IMR-90 (cell line): Measurements from ENCODE around the gene CD96. TPM values are rescaled to one million over a fixed set of nuclear protein-coding genes. Genes with fewer than 3 reads are reported as not detected.

ENCODE experiments used
- ATAC-seq: fragments of 200-7000 bp; cut with Tn5 transposase; 2 replicates; pipeline ENCODE4 v1.9.1; 2020; ENCODE audit warnings: low read depth, mild to moderate bottlenecking, moderate library complexity
- BruUV-seq: library from RNA; stranded (reverse); fragments of 400-500 nt; replicated peaks from 2 replicates; lab custom pipeline; 2021; lab: Mats Ljungman, UMichigan
- CTCF ChIA-PET: fragments of 300-600 bp; formaldehyde crosslinking; extraction: SDS; loops from one replicate; lab custom pipeline; 2021; ENCODE audit warnings: antibody characterized with exemption; lab: Yijun Ruan, JAX
- POLR2A ChIA-PET: fragments of 300-600 bp; sonication (Branson Sonifier 250); formaldehyde crosslinking; loops from one replicate; lab custom pipeline; 2022; ENCODE audit warnings: antibody characterized with exemption; ENCODE audit not compliant: unreplicated experiment; lab: Charles Lee
- DNase-seq: peaks from one replicate; pipeline ENCODE4 v3.0.0; 2013
- H2AFZ ChIP-seq: replicated peaks from 2 replicates; pipeline ENCODE3; 2013; ENCODE audit warnings: low read length, mild to moderate bottlenecking; ENCODE audit not compliant: poor library complexity
- H2AK5ac ChIP-seq: 2 replicates; pipeline ENCODE4 v1.6.1; 2013; ENCODE audit warnings: low read depth, low read length, inconsistent platforms
- H2AK9ac ChIP-seq: replicated peaks from 2 replicates; pipeline ENCODE3; 2013; ENCODE audit warnings: mild to moderate bottlenecking, low read depth, low read length, moderate library complexity; ENCODE audit not compliant: poor library complexity
- H2BK120ac ChIP-seq: 2 replicates; pipeline ENCODE4 v1.6.1; 2013; ENCODE audit warnings: low read depth, low read length, inconsistent platforms
- H2BK15ac ChIP-seq: 3 replicates; pipeline ENCODE4 v1.6.1; 2013; ENCODE audit warnings: low read depth, low read length, inconsistent platforms
- H2BK20ac ChIP-seq: 2 replicates; pipeline ENCODE4 v1.6.1; 2013; ENCODE audit warnings: low read depth, mild to moderate bottlenecking, inconsistent platforms, low read length, moderate library complexity
- H2BK5ac ChIP-seq: 2 replicates; pipeline ENCODE4 v1.6.1; 2013; ENCODE audit warnings: mild to moderate bottlenecking, low read depth, low read length, inconsistent platforms; ENCODE audit not compliant: poor library complexity, severe bottlenecking
- H3K14ac ChIP-seq: replicated peaks from 2 replicates; pipeline ENCODE4 v1.6.1; 2013; ENCODE audit warnings: low read depth, low read length, inconsistent platforms
- H3K18ac ChIP-seq: 2 replicates; pipeline ENCODE4 v1.6.1; 2013; ENCODE audit warnings: low read depth, low read length, control low read depth
- H3K23ac ChIP-seq: 2 replicates; pipeline ENCODE4 v1.6.1; 2013; ENCODE audit warnings: low read depth, low read length, inconsistent platforms
- H3K27ac ChIP-seq: 2 replicates; pipeline ENCODE4 v1.5.1; 2013; ENCODE audit warnings: mild to moderate bottlenecking, control low read depth, low read length; ENCODE audit not compliant: insufficient read depth
- H3K27me3 ChIP-seq: 2 replicates; pipeline ENCODE4 v1.6.1; 2013; ENCODE audit warnings: low read length; ENCODE audit not compliant: control insufficient read depth, insufficient read depth
- H3K36me3 ChIP-seq: 2 replicates; pipeline ENCODE4 v1.6.1; 2013; ENCODE audit warnings: low read length, mixed read lengths; ENCODE audit not compliant: control insufficient read depth, insufficient read depth
- H3K4ac ChIP-seq: 2 replicates; pipeline ENCODE4 v1.6.1; 2013; ENCODE audit warnings: low read depth, low read length, inconsistent platforms
- H3K4me1 ChIP-seq: 2 replicates; pipeline ENCODE4 v1.6.1; 2013; ENCODE audit warnings: low read length, mixed read lengths; ENCODE audit not compliant: control insufficient read depth, insufficient read depth
- H3K4me2 ChIP-seq: 2 replicates; pipeline ENCODE4 v1.6.1; 2013; ENCODE audit warnings: low read depth, mild to moderate bottlenecking, control low read depth, low read length, moderate library complexity
- H3K4me3 ChIP-seq: 2 replicates; pipeline ENCODE4 v1.5.1; 2013; ENCODE audit warnings: low read depth, mild to moderate bottlenecking, control low read depth, low read length, moderate library complexity; ENCODE audit not compliant: insufficient read depth
- H3K56ac ChIP-seq: 2 replicates; pipeline ENCODE4 v1.6.1; 2013; ENCODE audit warnings: low read length, inconsistent platforms; ENCODE audit not compliant: insufficient read depth; ENCODE audit errors: extremely low read depth
- H3K79me1 ChIP-seq, 2 experiments: 2 replicates each; pipeline ENCODE4 v1.6.1; 2013; ENCODE audit warnings: low read length in 2 of 2, inconsistent platforms in 1 of 2, low read depth in 1 of 2
- H3K9ac ChIP-seq: 2 replicates; pipeline ENCODE4 v1.6.1; 2013; ENCODE audit warnings: low read depth, low read length, control low read depth
- H3K9me1 ChIP-seq: 2 replicates; pipeline ENCODE4 v1.6.1; 2013; ENCODE audit warnings: low read length, inconsistent platforms; ENCODE audit not compliant: insufficient read depth
- H3K9me3 ChIP-seq: 2 replicates; pipeline ENCODE4 v1.6.1; 2013; ENCODE audit warnings: low read length; ENCODE audit not compliant: control insufficient read depth, insufficient read depth
- H4K20me1 ChIP-seq: 2 replicates; pipeline ENCODE4 v1.6.1; 2013; ENCODE audit warnings: low read length, inconsistent platforms; ENCODE audit not compliant: insufficient read depth
- H4K5ac ChIP-seq: 2 replicates; pipeline ENCODE4 v1.6.1; 2013; ENCODE audit warnings: mild to moderate bottlenecking, low read depth, low read length, control low read depth
- H4K8ac ChIP-seq, 2 experiments: 2 replicates each; pipeline ENCODE4 v1.6.1; 2013; ENCODE audit warnings: low read depth in 2 of 2, low read length in 2 of 2, control low read depth in 1 of 2, inconsistent platforms in 1 of 2
- H4K91ac ChIP-seq: 2 replicates; pipeline ENCODE4 v1.6.1; 2013; ENCODE audit warnings: low read depth, low read length, inconsistent platforms; ENCODE audit not compliant: insufficient read depth
- MAFK ChIP-seq: IDR thresholded peaks from 2 replicates; pipeline ENCODE4 v1.6.1; 2012; ENCODE audit warnings: low read depth, low read length, improper control_type of control experiment
- RFX5 ChIP-seq: IDR thresholded peaks from 2 replicates; pipeline ENCODE4 v1.8.0; 2012; ENCODE audit warnings: low read depth, mild to moderate bottlenecking, low read length, moderate library complexity
- WGBS, 2 experiments: methylation state at CpG; one replicate each; pipeline versions ENCODE4 v1.1.5 to v1.1.7; 2013; ENCODE audit warnings: missing lambda C conversion rate in 2 of 2; ENCODE audit not compliant: insufficient read length in 1 of 2; ENCODE audit errors: extremely low coverage in 2 of 2; 5-methylcytosine and 5-hydroxymethylcytosine counted together
- dilution Hi-C: fragments of 300-500 bp; cut with HindIII; formaldehyde crosslinking; loops from one replicate; pipeline ENCODE4 v1.14.3; 2018; ENCODE audit warnings: low sequenced_read_pairs; ENCODE audit not compliant: unreplicated experiment
- in situ Hi-C: fragments of 300-500 bp; cut with MboI; formaldehyde crosslinking; loops from 3 replicates; pipeline ENCODE4 v1.14.3; 2019; ENCODE audit warnings: low sequenced_read_pairs, inconsistent platforms, mixed read lengths
- intact Hi-C: fragments of 100-400 bp; cut with micrococcal nuclease; formaldehyde crosslinking; loops from 2 replicates; pipeline ENCODE4 v1.10.0; 2022
- polyA plus RNA-seq, 3 experiments: library from polyadenylated mRNA; depleted of rRNA; stranded (reverse); fragments of >200 nt; gene quantifications; 2 replicates each; pipeline ENCODE4 v1.2.3, GENCODE V29; 2012; ENCODE audit warnings: low replicate concordance in 1 of 3
- total RNA-seq: library from RNA; depleted of rRNA; stranded (reverse); fragments of >200 nt; gene quantifications from 2 replicates; pipeline ENCODE4 v1.2.3, GENCODE V29; 2012
- TF ChIP-seq, protein P1 (sequence below): fragments of 150-350 bp; IDR thresholded peaks from 2 replicates; pipeline ENCODE4 v1.6.1; 2017; ENCODE audit warnings: mild to moderate bottlenecking, antibody characterized with exemption, low read length, low read depth

The CD96 gene
- total and polyA plus RNA-seq, 2 of the 4 experiments (the other 2 are of a cell fraction): 0.05 to 0.18 TPM

DNA sequence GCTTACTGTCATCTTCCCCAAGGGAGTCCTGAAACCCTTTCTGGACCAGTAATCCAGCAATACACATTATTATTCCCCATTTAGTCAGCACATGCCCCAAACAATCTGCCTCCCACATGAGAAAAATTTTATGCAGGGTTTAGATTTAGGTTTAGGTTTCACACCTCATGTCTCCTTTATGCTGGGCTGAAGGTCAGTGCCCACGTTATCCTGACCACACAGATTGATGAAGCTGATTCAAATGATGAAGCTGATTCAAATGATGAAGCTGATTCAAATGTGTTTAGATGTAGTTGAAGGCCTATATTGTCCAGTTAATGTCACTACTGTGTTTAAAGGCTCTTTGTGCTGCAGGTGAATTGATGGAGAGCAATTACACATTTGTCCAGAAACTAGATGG lies 71.3 kb downstream of the CD96 start:
- H3K36me3 ChIP-seq: no peaks in the 10 kb centered on the region
- no peak overlapping the region for H3K4ac ChIP-seq
- no peak overlapping the region for H4K91ac ChIP-seq
- TF ChIP-seq RFX5 (no peak), MAFK (no peak)
- TF ChIP-seq, protein P1, sequence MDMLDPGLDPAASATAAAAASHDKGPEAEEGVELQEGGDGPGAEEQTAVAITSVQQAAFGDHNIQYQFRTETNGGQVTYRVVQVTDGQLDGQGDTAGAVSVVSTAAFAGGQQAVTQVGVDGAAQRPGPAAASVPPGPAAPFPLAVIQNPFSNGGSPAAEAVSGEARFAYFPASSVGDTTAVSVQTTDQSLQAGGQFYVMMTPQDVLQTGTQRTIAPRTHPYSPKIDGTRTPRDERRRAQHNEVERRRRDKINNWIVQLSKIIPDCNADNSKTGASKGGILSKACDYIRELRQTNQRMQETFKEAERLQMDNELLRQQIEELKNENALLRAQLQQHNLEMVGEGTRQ: no peak
- in situ Hi-C loops: no loop called here
- no peak overlapping the region for H2AK9ac ChIP-seq
- no peaks in the 10 kb centered on the region; the same call in 1 of the 2 replicates for H3K9me3 ChIP-seq
- peaks cover 4% of the 10 kb centered on the region for H3K4me1 ChIP-seq
- H2BK15ac ChIP-seq: no peak overlapping the region
- H3K79me1 ChIP-seq: no peaks in the 10 kb centered on the region
- no peak overlapping the region for H2BK20ac ChIP-seq
- CTCF ChIA-PET: no interaction called here
- H2AFZ ChIP-seq: no peak overlapping the region
- H3K4me3 ChIP-seq: no peak overlapping the region
- no peak overlapping the region for H3K27ac ChIP-seq
- no peak overlapping the region for H3K18ac ChIP-seq
- H3K9ac ChIP-seq: no peak overlapping the region
- H3K9me1 ChIP-seq: no peaks in the 10 kb centered on the region
- DNase-seq (no peak), ATAC-seq (no peak)
- no peak overlapping the region for H4K5ac ChIP-seq
- BruUV-seq: no TSS peak
- no peak overlapping the region for H3K23ac ChIP-seq
- no peak overlapping the region for H2AK5ac ChIP-seq
- H2BK5ac ChIP-seq: no peak overlapping the region
- dilution Hi-C loops: no loop called here
- H4K8ac ChIP-seq: no peak overlapping the region
- H3K56ac ChIP-seq: no peak overlapping the region
- WGBS, 2 experiments: no CpG with 5 or more reads among the region's 1 CpG
- POLR2A ChIA-PET: no interaction called here
- no peaks in the 10 kb centered on the region for H4K20me1 ChIP-seq
- H2BK120ac ChIP-seq: no peak overlapping the region
- intact Hi-C loops: no loop called here
- H3K27me3 ChIP-seq: no peaks in the 10 kb centered on the region
- no peak overlapping the region for H3K14ac ChIP-seq
- H3K4me2 ChIP-seq: no peak overlapping the region
